ENCODE data around the gene TRAF7. TPM values are rescaled to one million over a fixed set of nuclear protein-coding genes. Genes with fewer than 3 reads are reported as not detected.

The TRAF7 gene
- total RNA-seq, 2 donors from 2014 or later: 22.7 to 29.3 TPM

DNA sequence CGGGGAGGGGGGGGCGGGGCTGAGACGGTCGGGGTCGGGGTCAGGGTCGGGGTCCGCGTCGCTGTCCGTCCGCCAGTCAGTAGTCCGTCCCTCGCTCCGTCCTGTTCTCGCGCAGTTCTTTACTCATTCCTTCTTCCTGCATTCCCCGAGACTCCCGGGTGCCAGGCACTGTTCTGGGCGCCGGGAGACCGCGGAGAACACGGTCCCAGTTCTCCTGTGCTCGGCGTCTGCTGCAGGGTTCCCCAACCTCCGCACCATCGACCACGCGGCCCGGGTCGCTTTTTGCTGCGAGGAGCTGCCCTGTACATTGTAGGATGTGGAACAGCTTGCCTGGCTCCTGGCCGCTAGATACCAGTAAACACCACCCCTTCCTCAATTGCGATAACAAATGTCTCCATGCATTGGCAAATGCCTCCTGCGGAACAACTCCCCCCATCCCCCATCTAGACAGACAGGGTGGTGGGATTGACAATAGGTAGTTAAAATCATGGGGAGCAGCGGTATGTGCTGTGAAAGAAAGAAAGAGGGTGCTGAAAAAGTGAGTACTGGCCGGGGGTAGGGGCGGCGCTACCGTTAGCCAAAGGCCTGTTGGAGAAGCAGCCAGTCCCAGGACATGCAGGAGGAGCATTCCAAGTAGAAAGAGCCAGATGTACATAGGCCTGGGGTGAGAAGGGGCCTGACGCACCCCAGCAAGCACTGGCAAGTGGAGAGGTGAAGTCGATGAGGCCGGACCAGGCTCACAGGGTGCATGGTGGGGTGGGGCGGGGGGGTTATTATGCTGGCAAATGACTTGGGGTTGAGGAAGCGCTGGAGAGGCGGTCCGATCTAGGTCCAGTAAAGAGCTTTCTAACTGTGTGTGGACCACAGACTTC is 631 bp downstream of the TRAF7 start:
- intact Hi-C loops (cut with DNase I): no loop called here
- H3K36me3 ChIP-seq (replicated peaks in 1 of 2; ENCODE audit: insufficient read depth in 1 of 2, low read depth in 2 of 2): no peaks in the 10 kb centered on the region
- no peak for ATAC-seq
- peak overlapping the region; percentile 58 to 77 (median 74) for H3K27ac ChIP-seq
- peak overlapping the region in 1 of 2 donors; percentile 47 for H3K4me3 ChIP-seq
- H3K9me3 ChIP-seq: no peaks in the 10 kb centered on the region
- WGBS, 2 donors: 8 to 10% methylated on average over 28 to 47 of the region's 47 CpGs
- peaks cover 67% of the 10 kb centered on the region for H3K4me1 ChIP-seq
- DNase-seq: peak in 1 of 4 donors; percentile 41
- H3K27me3 ChIP-seq: no peaks in the 10 kb centered on the region
- TF ChIP-seq, protein P1, sequence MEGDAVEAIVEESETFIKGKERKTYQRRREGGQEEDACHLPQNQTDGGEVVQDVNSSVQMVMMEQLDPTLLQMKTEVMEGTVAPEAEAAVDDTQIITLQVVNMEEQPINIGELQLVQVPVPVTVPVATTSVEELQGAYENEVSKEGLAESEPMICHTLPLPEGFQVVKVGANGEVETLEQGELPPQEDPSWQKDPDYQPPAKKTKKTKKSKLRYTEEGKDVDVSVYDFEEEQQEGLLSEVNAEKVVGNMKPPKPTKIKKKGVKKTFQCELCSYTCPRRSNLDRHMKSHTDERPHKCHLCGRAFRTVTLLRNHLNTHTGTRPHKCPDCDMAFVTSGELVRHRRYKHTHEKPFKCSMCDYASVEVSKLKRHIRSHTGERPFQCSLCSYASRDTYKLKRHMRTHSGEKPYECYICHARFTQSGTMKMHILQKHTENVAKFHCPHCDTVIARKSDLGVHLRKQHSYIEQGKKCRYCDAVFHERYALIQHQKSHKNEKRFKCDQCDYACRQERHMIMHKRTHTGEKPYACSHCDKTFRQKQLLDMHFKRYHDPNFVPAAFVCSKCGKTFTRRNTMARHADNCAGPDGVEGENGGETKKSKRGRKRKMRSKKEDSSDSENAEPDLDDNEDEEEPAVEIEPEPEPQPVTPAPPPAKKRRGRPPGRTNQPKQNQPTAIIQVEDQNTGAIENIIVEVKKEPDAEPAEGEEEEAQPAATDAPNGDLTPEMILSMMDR (IDR thresholded peaks at IDR 0.05): no peak
- TF ChIP-seq POLR2A (IDR thresholded peaks at IDR 0.05): no peak

DNA sequence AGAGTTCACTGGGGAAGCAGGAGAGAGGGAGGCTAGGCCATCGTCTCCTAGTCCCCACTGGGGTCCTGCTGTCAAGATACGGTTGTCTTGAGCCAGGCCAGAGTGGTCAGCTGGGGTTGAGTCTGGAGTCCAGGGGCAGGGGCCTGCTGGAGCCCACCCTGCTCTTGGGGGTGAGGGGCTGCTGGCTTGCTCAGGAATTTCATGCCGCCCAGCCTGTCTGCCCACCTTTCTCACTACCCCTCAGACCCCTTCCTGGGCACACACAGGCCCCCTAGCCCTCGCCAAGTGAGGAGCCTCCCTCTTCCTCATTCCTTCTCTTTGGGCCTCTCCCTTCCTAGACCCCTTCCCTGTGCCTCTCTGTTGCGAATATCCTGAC is 1.3 kb downstream of the TRAF7 start:
- Histone ChIP-seq H3K27me3 (no peaks in the 10 kb centered on the region), H3K27ac (peak overlapping the region; percentile 32 to 76 (median 65)), H3K9me3 (no peaks in the 10 kb centered on the region), H3K4me3 (no peak overlapping the region), H3K36me3 (replicated peaks in 1 of 2; ENCODE audit: insufficient read depth in 1 of 2, low read depth in 2 of 2) (no peaks in the 10 kb centered on the region), H3K4me1 (peaks cover 60% of the 10 kb centered on the region)
- intact Hi-C loops (cut with DNase I): no loop called here
- 69 to 82% methylated on average over 5 of the region's 5 CpGs for WGBS, 2 donors
- TF ChIP-seq POLR2A (IDR thresholded peaks at IDR 0.05): no peak
- TF ChIP-seq, protein P1 (IDR thresholded peaks at IDR 0.05): no peak
- DNase-seq (no peak), ATAC-seq (no peak)

DNA sequence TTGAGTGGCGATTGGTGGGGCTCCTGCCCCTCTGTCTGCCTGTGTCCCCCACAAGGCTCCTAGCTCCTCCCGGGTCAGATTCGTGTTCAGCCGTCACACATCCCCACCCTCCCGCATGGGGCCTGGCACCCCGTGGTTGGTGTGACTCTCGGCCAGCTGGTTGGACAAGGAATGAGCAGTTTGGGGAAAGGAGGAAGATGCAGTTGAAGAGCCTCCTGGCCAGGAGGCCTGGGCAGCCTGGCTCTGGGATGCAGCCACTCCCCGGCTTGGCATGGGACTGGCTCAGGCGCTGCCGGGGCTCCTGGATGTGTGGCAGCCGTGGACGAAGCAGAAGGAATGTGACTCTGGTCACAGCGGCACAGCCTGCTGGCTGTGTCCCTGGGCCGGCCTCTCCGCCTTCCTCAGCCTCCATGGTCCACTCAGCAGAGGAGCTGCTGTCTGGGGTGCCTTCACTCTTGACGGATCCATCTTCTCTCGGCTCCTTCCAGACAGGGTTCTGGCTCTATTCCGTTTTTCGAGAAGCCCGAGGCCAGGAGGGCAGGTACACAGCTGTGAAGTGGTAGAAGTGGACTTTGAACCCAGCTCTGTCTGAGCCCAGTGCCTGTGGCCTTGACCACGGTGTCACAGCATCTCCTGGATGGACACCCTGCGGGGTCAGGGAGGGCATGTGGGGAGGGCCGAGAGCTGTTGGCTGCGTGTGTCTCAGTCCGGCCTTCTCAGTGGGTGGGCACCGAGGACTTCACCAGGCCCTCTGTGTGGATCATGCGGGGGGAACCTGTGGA is 2.1 kb downstream of the TRAF7 start:
- no peaks in the 10 kb centered on the region for H3K36me3 ChIP-seq (replicated peaks in 1 of 2; ENCODE audit: insufficient read depth in 1 of 2, low read depth in 2 of 2)
- no peak for TF ChIP-seq POLR2A (IDR thresholded peaks at IDR 0.05)
- TF ChIP-seq, protein P1 (IDR thresholded peaks at IDR 0.05): no peak
- intact Hi-C loops (cut with DNase I): no loop called here
- peaks cover 52% of the 10 kb centered on the region for H3K4me1 ChIP-seq
- ATAC-seq (no peak), DNase-seq (peak in 2 of 4 donors; percentile 40 to 52)
- WGBS, 2 donors: 34 to 45% methylated on average over 6 to 27 of the region's 27 CpGs
- H3K4me3 ChIP-seq: no peak overlapping the region
- peak overlapping the region; percentile 1 to 76 (median 52) for H3K27ac ChIP-seq
- no peaks in the 10 kb centered on the region for H3K9me3 ChIP-seq
- no peaks in the 10 kb centered on the region for H3K27me3 ChIP-seq

DNA sequence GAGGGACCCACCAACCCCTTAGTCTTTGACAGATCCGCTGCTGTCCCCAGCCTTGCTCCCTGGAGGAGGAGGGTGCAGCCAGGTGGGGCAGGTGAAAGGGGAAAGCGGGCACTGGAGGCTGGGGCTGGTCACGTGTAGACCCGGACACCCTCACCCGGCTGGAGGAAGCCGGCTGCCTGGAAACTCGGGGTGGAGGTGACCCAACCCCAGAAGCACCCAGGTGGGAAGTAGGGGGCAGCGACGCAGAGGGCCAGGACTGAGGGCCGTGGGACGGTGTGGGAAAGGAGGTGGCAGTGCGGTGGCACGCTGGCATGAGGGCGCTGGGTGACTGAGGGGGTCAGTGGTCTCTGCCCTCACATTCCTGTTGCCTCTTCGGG is 2.7 kb downstream of the TRAF7 start:
- DNase-seq: no peak
- Histone ChIP-seq H3K36me3 (replicated peaks in 1 of 2; ENCODE audit: insufficient read depth in 1 of 2, low read depth in 2 of 2) (no peaks in the 10 kb centered on the region), H3K9me3 (no peaks in the 10 kb centered on the region), H3K27ac (peak overlapping the region in 2 of 4 donors; percentile 72 to 76), H3K4me1 (peaks cover 46% of the 10 kb centered on the region), H3K4me3 (no peak overlapping the region), H3K27me3 (no peaks in the 10 kb centered on the region)
- TF ChIP-seq, protein P1 (IDR thresholded peaks at IDR 0.05): no peak
- TF ChIP-seq POLR2A (IDR thresholded peaks at IDR 0.05): no peak
- no peak for ATAC-seq
- WGBS, 2 donors: 86 to 87% methylated on average over 14 to 15 of the region's 15 CpGs
- intact Hi-C loops (cut with DNase I): no loop called here

All from body of pancreas (tissue), 4 donors.